Skeletal muscle tissue (tissue), 4 donors: ENCODE data around the gene TRIM47. TPM values are rescaled to one million over a fixed set of nuclear protein-coding genes. Genes with fewer than 3 reads are reported as not detected.

Experiments
- H3K27ac ChIP-seq: one replicate; pipeline ENCODE4 v1.7.0; 2013; ENCODE audit warnings: mild to moderate bottlenecking, low read depth, low read length, inconsistent platforms
- H3K27me3 ChIP-seq, 3 donors: one replicate each; pipeline ENCODE4 v1.7.0; 2013; ENCODE audit warnings: low read length in 3 of 3; ENCODE audit not compliant: control insufficient read depth in 3 of 3, insufficient read depth in 3 of 3
- H3K36me3 ChIP-seq, 3 donors: one replicate each; pipeline ENCODE4 v1.7.0; 2013; ENCODE audit warnings: low read length in 3 of 3; ENCODE audit not compliant: control insufficient read depth in 3 of 3, insufficient read depth in 3 of 3
- H3K4me1 ChIP-seq, 3 donors: one replicate each; pipeline ENCODE4 v1.7.0; 2013; ENCODE audit warnings: low read length in 3 of 3, mild to moderate bottlenecking in 3 of 3; ENCODE audit not compliant: control insufficient read depth in 3 of 3, insufficient read depth in 3 of 3
- H3K4me3 ChIP-seq, 3 donors: one replicate each; pipeline ENCODE4 v1.7.0; 2013; ENCODE audit warnings: low read length in 3 of 3
- H3K9ac ChIP-seq, 3 donors: one replicate each; pipeline ENCODE4 v1.7.0; 2013; ENCODE audit warnings: low read length in 3 of 3, mild to moderate bottlenecking in 3 of 3, moderate library complexity in 2 of 3, low read depth in 1 of 3
- H3K9me3 ChIP-seq, 3 donors: one replicate each; pipeline ENCODE4 v1.7.0; 2013; ENCODE audit warnings: low read length in 3 of 3; ENCODE audit not compliant: control insufficient read depth in 3 of 3
- total RNA-seq: library from RNA; depleted of rRNA; stranded (reverse); fragments of >200 nt; gene quantifications from one replicate; pipeline ENCODE4 v1.2.3, GENCODE V29; 2014
- donor health status: Osteomylitis.

Gene TRIM47
- total RNA-seq, 1 donor from 2014 or later, result 23.5 TPM

DNA sequence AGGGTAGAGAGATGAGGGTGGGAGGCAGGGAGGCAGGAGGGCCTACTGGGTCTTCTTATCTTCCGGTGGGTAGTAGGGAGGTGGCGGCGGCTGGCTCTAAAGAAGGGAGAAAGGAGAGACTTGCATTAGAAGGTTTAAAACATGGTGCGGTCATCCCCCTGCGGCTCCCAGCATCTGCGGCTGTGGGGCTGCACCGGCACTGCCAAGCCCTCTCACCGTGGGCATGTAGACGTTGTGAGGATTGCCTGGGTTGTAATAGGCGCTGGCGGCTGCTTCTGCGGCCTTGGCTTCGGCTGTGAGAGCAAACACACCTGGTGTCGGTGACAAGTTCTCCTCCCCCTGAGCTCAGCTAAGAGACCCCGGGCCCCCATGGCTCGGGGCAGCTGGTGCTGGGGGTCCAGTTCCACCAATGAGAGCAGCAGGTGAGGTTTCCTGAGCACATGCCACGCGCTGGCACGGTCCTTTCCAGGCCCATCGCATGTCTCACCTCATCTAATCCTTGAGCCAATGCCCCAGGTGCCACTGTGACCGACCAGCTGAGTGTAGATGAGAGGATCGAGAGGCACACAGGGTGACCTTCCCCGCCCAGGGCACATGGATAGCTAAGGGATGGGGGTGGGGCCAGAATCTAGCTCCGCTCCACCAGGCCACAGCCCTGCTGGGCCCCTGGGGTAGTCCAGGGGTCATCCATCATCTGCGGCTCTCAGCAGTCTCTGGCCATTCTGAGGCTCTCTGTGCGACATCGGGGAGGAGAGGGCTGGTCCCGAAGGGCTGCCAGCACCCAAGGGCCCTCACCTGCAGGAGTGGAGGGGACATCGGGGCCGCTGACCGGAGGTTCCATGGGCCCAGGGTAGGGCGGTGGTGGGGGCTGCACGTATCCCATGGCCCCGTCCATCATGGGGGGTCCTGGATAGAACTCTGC lies 31.4 kb downstream of the TRIM47 start:
- H3K9me3 ChIP-seq, result no peaks in the 10 kb centered on the region
- peaks cover 46 to 69% (median 63%) of the 10 kb centered on the region in 3 donors for H3K4me1 ChIP-seq
- H3K9ac ChIP-seq, result no peak overlapping the region
- no peaks in the 10 kb centered on the region for H3K27me3 ChIP-seq
- no peak overlapping the region for H3K4me3 ChIP-seq
- H3K36me3 ChIP-seq, result peaks cover 54 to 59% (median 55%) of the 10 kb centered on the region in 3 donors
- H3K27ac ChIP-seq, result peak overlapping the region; percentile 90

GRCh38 chr17:75845933-75846691 lies 32.3 kb downstream of the TRIM47 start:
- Histone ChIP-seq H3K36me3 (peaks cover 50 to 55% (median 51%) of the 10 kb centered on the region in 3 donors), H3K9ac (peak overlapping the region; percentile 57 to 85 (median 72)), H3K27ac (peak overlapping the region; percentile 90), H3K9me3 (no peaks in the 10 kb centered on the region), H3K4me1 (peaks cover 41 to 61% (median 57%) of the 10 kb centered on the region in 3 donors), H3K4me3 (no peak overlapping the region), H3K27me3 (no peaks in the 10 kb centered on the region)

- Histone ChIP-seq H3K36me3 (peaks cover 43 to 48% (median 43%) of the 10 kb centered on the region in 3 donors), H3K4me1 (peaks cover 34 to 52% (median 51%) of the 10 kb centered on the region in 3 donors), H3K27ac (peak overlapping the region; percentile 90), H3K4me3 (peak overlapping the region in 1 of 3 donors; percentile 29), H3K9me3 (no peaks in the 10 kb centered on the region), H3K27me3 (no peaks in the 10 kb centered on the region), H3K9ac (peak overlapping the region; percentile 72 to 85 (median 72))
Measured at GRCh38 chr17:75845058-75845711, 33.2 kb downstream of the TRIM47 start.

- Histone ChIP-seq H3K27ac (peak overlapping the region; percentile 90), H3K4me1 (peaks cover 30 to 48% (median 47%) of the 10 kb centered on the region in 3 donors), H3K27me3 (no peaks in the 10 kb centered on the region), H3K9me3 (no peaks in the 10 kb centered on the region), H3K36me3 (peaks cover 38 to 50% (median 40%) of the 10 kb centered on the region in 3 donors), H3K9ac (peak overlapping the region; percentile 72 to 85 (median 72)), H3K4me3 (peak overlapping the region in 1 of 3 donors; percentile 13)
Measured at GRCh38 chr17:75844530-75845057, 33.8 kb downstream of the TRIM47 start.

DNA sequence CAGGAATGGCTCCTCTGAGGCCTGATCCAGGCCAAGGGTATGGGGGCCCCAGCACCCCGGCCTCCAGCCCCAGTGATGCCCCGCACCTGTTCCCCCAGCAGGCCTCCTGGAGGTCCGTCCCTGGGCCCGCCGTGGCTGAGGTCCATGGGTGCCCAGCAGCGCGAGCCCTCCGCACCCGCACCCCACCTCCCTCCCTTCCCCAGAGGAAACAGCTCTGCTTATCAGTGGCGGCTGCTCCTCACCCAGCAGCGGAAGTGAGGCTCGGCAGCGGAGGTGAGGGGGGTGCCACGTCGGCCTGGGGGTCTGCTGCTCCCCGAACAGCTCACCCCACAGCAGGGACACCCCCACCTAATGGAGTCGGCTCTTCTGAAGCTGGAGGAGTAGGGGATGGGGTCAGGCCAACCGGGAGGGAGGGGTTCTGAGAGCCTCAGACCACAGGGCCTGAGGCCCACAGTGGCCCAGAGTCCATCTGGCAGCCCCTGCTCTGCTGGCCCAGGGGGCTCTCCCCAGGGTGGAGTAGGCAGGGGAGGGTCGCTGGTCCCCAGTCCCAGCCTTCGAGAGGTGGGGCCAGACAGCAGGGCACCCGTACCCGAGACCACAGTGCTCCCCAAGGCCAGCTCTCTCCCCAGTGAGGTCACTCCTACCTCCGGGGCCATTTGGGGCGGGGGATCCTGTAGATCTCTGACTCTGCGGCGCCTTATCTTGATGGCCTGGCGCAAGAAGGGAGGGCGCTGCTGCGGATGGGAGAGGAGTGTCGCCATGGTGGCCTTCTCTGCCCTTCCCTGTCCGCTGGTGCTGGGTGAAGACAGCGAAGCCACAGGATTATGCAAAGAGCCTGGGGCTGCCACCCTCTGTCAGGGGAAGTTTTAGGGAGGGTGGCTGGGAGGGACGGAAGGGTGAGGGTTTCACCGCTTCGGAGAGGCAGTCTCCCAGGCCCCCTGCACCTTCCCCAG lies 34.5 kb downstream of the TRIM47 start, which contains the start of gene UNC13D:
UNC13D (minus strand) TSS at position 828 of the 953 bp plus-strand sequence; CDS start at position 761, 67 bp downstream.
- Histone ChIP-seq H3K4me3 (peak within 1 kb of the TSS in 1 of 3 donors; percentile 13), H3K9me3 (no peaks in the 10 kb centered on the region), H3K4me1 (peaks cover 24 to 41% (median 39%) of the 10 kb centered on the region in 3 donors), H3K27ac (peak within 1 kb of the TSS; percentile 90), H3K27me3 (no peaks in the 10 kb centered on the region), H3K36me3 (peaks cover 31 to 44% (median 33%) of the 10 kb centered on the region in 3 donors), H3K9ac (peak within 1 kb of the TSS; percentile 72 to 85 (median 72))

- Histone ChIP-seq H3K36me3 (peaks cover 23 to 37% (median 25%) of the 10 kb centered on the region in 3 donors), H3K4me1 (peaks cover 21 to 33% (median 32%) of the 10 kb centered on the region in 3 donors), H3K4me3 (no peak overlapping the region), H3K9ac (no peak overlapping the region), H3K27ac (no peak overlapping the region), H3K9me3 (no peaks in the 10 kb centered on the region), H3K27me3 (no peaks in the 10 kb centered on the region)
Measured at GRCh38 chr17:75842963-75843576, 35.3 kb downstream of the TRIM47 start.

GRCh38 chr17:75842411-75842810 lies 36.0 kb downstream of the TRIM47 start:
- H3K4me1 ChIP-seq, result peaks cover 17 to 27% (median 26%) of the 10 kb centered on the region in 3 donors
- peaks cover 17 to 30% (median 19%) of the 10 kb centered on the region in 3 donors for H3K36me3 ChIP-seq
- no peaks in the 10 kb centered on the region for H3K9me3 ChIP-seq
- H3K9ac ChIP-seq, result no peak overlapping the region
- H3K4me3 ChIP-seq, result no peak overlapping the region
- no peak overlapping the region for H3K27ac ChIP-seq
- H3K27me3 ChIP-seq, result no peaks in the 10 kb centered on the region

DNA sequence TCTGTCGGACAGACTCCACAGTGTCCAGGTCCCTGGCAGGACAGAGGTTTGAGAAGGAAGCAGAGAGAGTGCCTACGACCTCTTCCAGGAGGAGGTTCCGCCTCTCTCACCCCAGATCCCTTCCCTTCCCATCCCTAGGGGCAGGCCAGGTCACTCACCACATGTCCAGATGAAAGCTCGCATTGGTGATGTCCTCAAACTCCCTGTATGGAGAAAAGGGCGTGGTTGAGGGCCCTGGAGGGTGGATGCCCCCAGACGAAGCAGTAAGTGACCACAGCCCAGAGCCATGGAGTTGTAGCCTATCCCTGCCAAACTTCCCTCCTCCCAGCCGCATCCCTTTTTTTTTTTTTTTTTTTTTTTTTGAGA lies 37.6 kb downstream of the TRIM47 start:
- Histone ChIP-seq H3K27ac (no peak overlapping the region), H3K4me3 (no peak overlapping the region), H3K27me3 (no peaks in the 10 kb centered on the region), H3K9ac (no peak overlapping the region), H3K36me3 (peaks cover 2 to 24% (median 6%) of the 10 kb centered on the region in 3 donors), H3K9me3 (no peaks in the 10 kb centered on the region), H3K4me1 (peaks cover 11 to 12% (median 11%) of the 10 kb centered on the region in 3 donors)
